K562 (cell line): ENCODE results near the gene XPR1. TPM values are rescaled to one million over a fixed set of nuclear protein-coding genes. Genes with fewer than 3 reads are reported as not detected.

ENCODE experiments used
- CAMTA2 ChIP-seq: fragments of 250-450 bp; sonication (Bioruptor Pico); conservative IDR thresholded peaks from 2 replicates; pipeline ENCODE4 v1.5.1; 2022
- CXXC5 ChIP-seq: fragments of 250-450 bp; sonication (Bioruptor Pico); IDR thresholded peaks from 2 replicates; pipeline ENCODE4 v1.8.0; 2022; ENCODE audit warnings: inconsistent platforms, mild to moderate bottlenecking, moderate library complexity
- GABPA ChIP-seq: fragments of 200-800 bp; sonication (Bioruptor generic); conservative IDR thresholded peaks from 2 replicates; pipeline ENCODE4 v1.6.1; 2016; ENCODE audit warnings: low read depth, missing genetic modification characterization, missing compliant biosample characterization
- ID3 ChIP-seq, 2 experiments: fragments of 250-450 bp in 1 of 2; fragments of 450-650 bp in 1 of 2; sonication (Bioruptor Pico) in 1 of 2; IDR thresholded peaks; 2 replicates each; pipeline versions ENCODE4 v1.6.1 to v1.8.0; 2016 to 2021; ENCODE audit warnings: mild to moderate bottlenecking in 2 of 2, moderate library complexity in 2 of 2, missing compliant biosample characterization in 1 of 2, missing genetic modification characterization in 1 of 2
- PHB ChIP-seq: fragments of 250-450 bp; sonication (Bioruptor Pico); IDR thresholded peaks from 2 replicates; pipeline ENCODE4 v1.5.0; 2021
- PRDM10 ChIP-seq: fragments of 450-650 bp; IDR thresholded peaks from 2 replicates; pipeline ENCODE4 v1.6.1; 2018; ENCODE audit not compliant: partially characterized antibody
- RBBP5 ChIP-seq: fragments of 200-600 bp; sonication (generic); IDR thresholded peaks from 2 replicates; pipeline ENCODE4 v1.6.1; 2012; ENCODE audit warnings: borderline replicate concordance, mild to moderate bottlenecking, low read length, control low read depth, inconsistent platforms; ENCODE audit not compliant: insufficient read depth, poor library complexity, severe bottlenecking
- STAT5B ChIP-seq: fragments of 250-450 bp; sonication (Bioruptor Pico); IDR thresholded peaks from 2 replicates; pipeline ENCODE4 v1.8.0; 2021; ENCODE audit warnings: mild to moderate bottlenecking, inconsistent platforms
- ZNF57 ChIP-seq: fragments of 450-650 bp; formaldehyde crosslinking; IDR thresholded peaks from 2 replicates; pipeline ENCODE4 v1.4.0; 2020; ENCODE audit warnings: mild to moderate bottlenecking, moderate library complexity
- polyA plus RNA-seq, 8 experiments: library from polyadenylated mRNA; depleted of rRNA in 4 of 8; stranded (reverse) in 5 of 8; unstranded in 3 of 8; fragments of >200 nt; fragmentation: Nextera tagmentation in 2 of 8; fragmentation: Illumina TruSeq in 1 of 8; extraction: Ambion mirVana in 2 of 8; extraction: Trizol in 1 of 8; gene quantifications; 2 replicates each; pipeline versions ENCODE4 v1.2.1 to v1.2.3, GENCODE V29; 2011 to 2014; ENCODE audit warnings: inconsistent platforms in 1 of 8, missing spikeins in 1 of 8
- total RNA-seq, 7 experiments: library from RNA; depleted of rRNA in 6 of 7; stranded (reverse); fragments of >200 nt in 6 of 7; fragmentation: Illumina TruSeq in 2 of 7; extraction: Trizol in 2 of 7; gene quantifications; 2 replicates each; pipeline versions ENCODE4 v1.2.1 to v1.2.3, GENCODE V29; 2011 to 2021; ENCODE audit warnings: low replicate concordance in 1 of 7
- TF ChIP-seq, protein P1 (sequence below): fragments of 450-650 bp; IDR thresholded peaks from 2 replicates; pipeline ENCODE4 v1.6.1; 2016; ENCODE audit warnings: mild to moderate bottlenecking, moderate library complexity

The XPR1 gene
- total and polyA plus RNA-seq, 9 of the 15 experiments (the other 6 are each of a cell fraction or from before 2014, with no cell fraction given) = 3.0 to 66.2 (median 38.6) TPM

DNA sequence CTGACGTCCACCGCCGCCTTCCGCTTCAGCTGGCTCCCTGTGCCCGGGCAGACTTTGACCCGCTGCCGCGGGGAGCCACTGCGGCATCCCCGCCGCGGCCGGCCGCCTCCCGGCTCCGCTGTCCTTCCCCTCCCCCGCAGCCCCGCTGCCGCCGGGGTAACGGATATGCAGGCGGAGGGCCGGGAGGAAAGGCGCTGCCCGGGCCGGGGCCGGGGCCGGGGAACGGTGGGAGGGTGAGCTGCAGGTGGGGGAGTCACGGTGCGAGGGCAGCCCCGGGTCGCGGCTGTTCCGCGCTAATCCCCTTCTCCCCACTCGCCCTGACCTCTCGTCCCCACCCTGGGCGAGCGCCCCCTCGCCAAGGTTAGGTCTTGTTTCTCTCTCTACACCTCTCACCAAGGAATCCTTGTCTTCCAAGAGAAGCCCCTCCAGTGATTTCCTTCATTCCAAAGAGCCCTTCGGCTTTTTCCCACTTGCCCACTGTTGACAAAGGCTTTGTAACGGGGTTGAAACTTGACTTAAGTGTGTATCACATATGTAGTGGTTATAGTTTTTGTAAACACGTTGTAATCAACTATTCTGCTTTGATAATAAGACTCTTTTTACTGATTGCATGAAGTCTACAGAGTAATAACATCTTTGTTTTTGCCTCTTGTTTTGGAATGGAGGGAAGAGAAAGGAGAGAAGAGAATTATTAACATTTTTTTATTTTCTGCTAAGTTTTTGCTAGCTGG is 669 bp downstream of the XPR1 start (continued):
- peak; percentile 54 for TF ChIP-seq PRDM10
- no peak for TF ChIP-seq ID3 (CRISPR knock-in tag; IDR thresholded peaks at IDR 0.05)
- TF ChIP-seq ID3 (tag; IDR thresholded peaks at IDR 0.05) = peak; percentile 56; the same call in 1 of the 2 replicates
- no peak for TF ChIP-seq STAT5B
- no peak for TF ChIP-seq PHB (CRISPR knock-in tag)
- TF ChIP-seq ZNF57 (CRISPR knock-in tag) = no peak
- TF ChIP-seq CXXC5 = peak; percentile 59
- 0 out of 2 replicates have a peak, but pooled peaks have one; percentile 26 for TF ChIP-seq GABPA (tag)
- TF ChIP-seq, protein P1, sequence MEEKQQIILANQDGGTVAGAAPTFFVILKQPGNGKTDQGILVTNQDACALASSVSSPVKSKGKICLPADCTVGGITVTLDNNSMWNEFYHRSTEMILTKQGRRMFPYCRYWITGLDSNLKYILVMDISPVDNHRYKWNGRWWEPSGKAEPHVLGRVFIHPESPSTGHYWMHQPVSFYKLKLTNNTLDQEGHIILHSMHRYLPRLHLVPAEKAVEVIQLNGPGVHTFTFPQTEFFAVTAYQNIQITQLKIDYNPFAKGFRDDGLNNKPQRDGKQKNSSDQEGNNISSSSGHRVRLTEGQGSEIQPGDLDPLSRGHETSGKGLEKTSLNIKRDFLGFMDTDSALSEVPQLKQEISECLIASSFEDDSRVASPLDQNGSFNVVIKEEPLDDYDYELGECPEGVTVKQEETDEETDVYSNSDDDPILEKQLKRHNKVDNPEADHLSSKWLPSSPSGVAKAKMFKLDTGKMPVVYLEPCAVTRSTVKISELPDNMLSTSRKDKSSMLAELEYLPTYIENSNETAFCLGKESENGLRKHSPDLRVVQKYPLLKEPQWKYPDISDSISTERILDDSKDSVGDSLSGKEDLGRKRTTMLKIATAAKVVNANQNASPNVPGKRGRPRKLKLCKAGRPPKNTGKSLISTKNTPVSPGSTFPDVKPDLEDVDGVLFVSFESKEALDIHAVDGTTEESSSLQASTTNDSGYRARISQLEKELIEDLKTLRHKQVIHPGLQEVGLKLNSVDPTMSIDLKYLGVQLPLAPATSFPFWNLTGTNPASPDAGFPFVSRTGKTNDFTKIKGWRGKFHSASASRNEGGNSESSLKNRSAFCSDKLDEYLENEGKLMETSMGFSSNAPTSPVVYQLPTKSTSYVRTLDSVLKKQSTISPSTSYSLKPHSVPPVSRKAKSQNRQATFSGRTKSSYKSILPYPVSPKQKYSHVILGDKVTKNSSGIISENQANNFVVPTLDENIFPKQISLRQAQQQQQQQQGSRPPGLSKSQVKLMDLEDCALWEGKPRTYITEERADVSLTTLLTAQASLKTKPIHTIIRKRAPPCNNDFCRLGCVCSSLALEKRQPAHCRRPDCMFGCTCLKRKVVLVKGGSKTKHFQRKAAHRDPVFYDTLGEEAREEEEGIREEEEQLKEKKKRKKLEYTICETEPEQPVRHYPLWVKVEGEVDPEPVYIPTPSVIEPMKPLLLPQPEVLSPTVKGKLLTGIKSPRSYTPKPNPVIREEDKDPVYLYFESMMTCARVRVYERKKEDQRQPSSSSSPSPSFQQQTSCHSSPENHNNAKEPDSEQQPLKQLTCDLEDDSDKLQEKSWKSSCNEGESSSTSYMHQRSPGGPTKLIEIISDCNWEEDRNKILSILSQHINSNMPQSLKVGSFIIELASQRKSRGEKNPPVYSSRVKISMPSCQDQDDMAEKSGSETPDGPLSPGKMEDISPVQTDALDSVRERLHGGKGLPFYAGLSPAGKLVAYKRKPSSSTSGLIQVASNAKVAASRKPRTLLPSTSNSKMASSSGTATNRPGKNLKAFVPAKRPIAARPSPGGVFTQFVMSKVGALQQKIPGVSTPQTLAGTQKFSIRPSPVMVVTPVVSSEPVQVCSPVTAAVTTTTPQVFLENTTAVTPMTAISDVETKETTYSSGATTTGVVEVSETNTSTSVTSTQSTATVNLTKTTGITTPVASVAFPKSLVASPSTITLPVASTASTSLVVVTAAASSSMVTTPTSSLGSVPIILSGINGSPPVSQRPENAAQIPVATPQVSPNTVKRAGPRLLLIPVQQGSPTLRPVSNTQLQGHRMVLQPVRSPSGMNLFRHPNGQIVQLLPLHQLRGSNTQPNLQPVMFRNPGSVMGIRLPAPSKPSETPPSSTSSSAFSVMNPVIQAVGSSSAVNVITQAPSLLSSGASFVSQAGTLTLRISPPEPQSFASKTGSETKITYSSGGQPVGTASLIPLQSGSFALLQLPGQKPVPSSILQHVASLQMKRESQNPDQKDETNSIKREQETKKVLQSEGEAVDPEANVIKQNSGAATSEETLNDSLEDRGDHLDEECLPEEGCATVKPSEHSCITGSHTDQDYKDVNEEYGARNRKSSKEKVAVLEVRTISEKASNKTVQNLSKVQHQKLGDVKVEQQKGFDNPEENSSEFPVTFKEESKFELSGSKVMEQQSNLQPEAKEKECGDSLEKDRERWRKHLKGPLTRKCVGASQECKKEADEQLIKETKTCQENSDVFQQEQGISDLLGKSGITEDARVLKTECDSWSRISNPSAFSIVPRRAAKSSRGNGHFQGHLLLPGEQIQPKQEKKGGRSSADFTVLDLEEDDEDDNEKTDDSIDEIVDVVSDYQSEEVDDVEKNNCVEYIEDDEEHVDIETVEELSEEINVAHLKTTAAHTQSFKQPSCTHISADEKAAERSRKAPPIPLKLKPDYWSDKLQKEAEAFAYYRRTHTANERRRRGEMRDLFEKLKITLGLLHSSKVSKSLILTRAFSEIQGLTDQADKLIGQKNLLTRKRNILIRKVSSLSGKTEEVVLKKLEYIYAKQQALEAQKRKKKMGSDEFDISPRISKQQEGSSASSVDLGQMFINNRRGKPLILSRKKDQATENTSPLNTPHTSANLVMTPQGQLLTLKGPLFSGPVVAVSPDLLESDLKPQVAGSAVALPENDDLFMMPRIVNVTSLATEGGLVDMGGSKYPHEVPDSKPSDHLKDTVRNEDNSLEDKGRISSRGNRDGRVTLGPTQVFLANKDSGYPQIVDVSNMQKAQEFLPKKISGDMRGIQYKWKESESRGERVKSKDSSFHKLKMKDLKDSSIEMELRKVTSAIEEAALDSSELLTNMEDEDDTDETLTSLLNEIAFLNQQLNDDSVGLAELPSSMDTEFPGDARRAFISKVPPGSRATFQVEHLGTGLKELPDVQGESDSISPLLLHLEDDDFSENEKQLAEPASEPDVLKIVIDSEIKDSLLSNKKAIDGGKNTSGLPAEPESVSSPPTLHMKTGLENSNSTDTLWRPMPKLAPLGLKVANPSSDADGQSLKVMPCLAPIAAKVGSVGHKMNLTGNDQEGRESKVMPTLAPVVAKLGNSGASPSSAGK = no peak
- no peak for TF ChIP-seq CAMTA2 (CRISPR knock-in tag)
- peak; percentile 99 for TF ChIP-seq RBBP5
